HG03432 (cell line): ENCODE measurements around the gene TMEM132D.

ENCODE experiments used
- ATAC-seq: cut with Tn5 transposase; IDR thresholded peaks from one replicate; pipeline ENCODE4 v1.9.1; 2021; ENCODE audit warnings: mild to moderate bottlenecking, moderate library complexity; ENCODE audit not compliant: unreplicated experiment

TMEM132D gene

GRCh38 chr12:129672110-129672509 lies 231.7 kb downstream of the TMEM132D start:
- no peak for ATAC-seq

GRCh38 chr12:129670256-129670920 lies 233.4 kb downstream of the TMEM132D start:
- no peak for ATAC-seq

GRCh38 chr12:129665414-129665813 lies 238.4 kb downstream of the TMEM132D start:
- ATAC-seq, result no peak

- ATAC-seq, result no peak
Observed at GRCh38 chr12:129662234-129662633, 241.6 kb downstream of the TMEM132D start.

GRCh38 chr12:129660946-129661345 lies 242.9 kb downstream of the TMEM132D start:
- no peak for ATAC-seq

- no peak for ATAC-seq
Observed at GRCh38 chr12:129659961-129660622, 243.7 kb downstream of the TMEM132D start.

GRCh38 chr12:129657179-129657578 lies 246.6 kb downstream of the TMEM132D start:
- no peak for ATAC-seq

GRCh38 chr12:129651951-129652350 lies 251.9 kb downstream of the TMEM132D start:
- no peak for ATAC-seq

- ATAC-seq, result no peak
Observed at GRCh38 chr12:129641926-129642325, 261.9 kb downstream of the TMEM132D start.

- no peak for ATAC-seq
Observed at GRCh38 chr12:129635021-129635685, 268.7 kb downstream of the TMEM132D start.

- ATAC-seq, result no peak
Observed at GRCh38 chr12:129631316-129631715, 272.5 kb downstream of the TMEM132D start.

- no peak for ATAC-seq
Observed at GRCh38 chr12:129629901-129630300, 273.9 kb downstream of the TMEM132D start.

GRCh38 chr12:129622566-129622965 lies 281.3 kb downstream of the TMEM132D start:
- ATAC-seq, result no peak

GRCh38 chr12:129619271-129619670 lies 284.6 kb downstream of the TMEM132D start:
- no peak for ATAC-seq

- ATAC-seq, result no peak
Observed at GRCh38 chr12:129617849-129618248, 286.0 kb downstream of the TMEM132D start.

- ATAC-seq, result no peak
Observed at GRCh38 chr12:129615001-129615400, 288.8 kb downstream of the TMEM132D start.

GRCh38 chr12:129614221-129614885 lies 289.5 kb downstream of the TMEM132D start:
- no peak for ATAC-seq

GRCh38 chr12:129613314-129613713 lies 290.5 kb downstream of the TMEM132D start:
- ATAC-seq, result no peak

- no peak for ATAC-seq
Observed at GRCh38 chr12:129610601-129611120, 293.2 kb downstream of the TMEM132D start.

- ATAC-seq, result no peak
Observed at GRCh38 chr12:129607756-129608155, 296.1 kb downstream of the TMEM132D start.

GRCh38 chr12:129607301-129607700 lies 296.5 kb downstream of the TMEM132D start:
- ATAC-seq, result no peak
